ENCODE results near the gene TNIK. TPM values are rescaled to one million over a fixed set of nuclear protein-coding genes. Genes with fewer than 3 reads are reported as not detected.
A peak's percentile ranks its signal among the peaks of the same experiment; 100 is the strongest.

The TNIK gene
- total RNA-seq, 1 donor from 2014 or later: 1.5 TPM

- H3K4me1 Mint-ChIP-seq (ENCODE audit: low read depth, unreplicated experiment): no peaks in the 10 kb centered on the region
- no peak overlapping the region for H3K4me3 Mint-ChIP-seq (ENCODE audit: unreplicated experiment)
- peaks cover 6% of the 10 kb centered on the region for H3K27me3 Mint-ChIP-seq (ENCODE audit: unreplicated experiment)
Observed at GRCh38 chr3:171464462-171464861, 4.3 kb upstream of the TNIK start.

GRCh38 chr3:171462224-171462623 is 2.0 kb upstream of the TNIK start:
- H3K27me3 Mint-ChIP-seq (ENCODE audit: unreplicated experiment): peaks cover 14% of the 10 kb centered on the region
- no peaks in the 10 kb centered on the region for H3K36me3 Mint-ChIP-seq (ENCODE audit: unreplicated experiment)
- H3K4me3 Mint-ChIP-seq (ENCODE audit: unreplicated experiment): no peak overlapping the region
- no peak overlapping the region for H3K27ac Mint-ChIP-seq (ENCODE audit: unreplicated experiment)
- H3K4me1 Mint-ChIP-seq (ENCODE audit: low read depth, unreplicated experiment): peaks cover 11% of the 10 kb centered on the region
- no peaks in the 10 kb centered on the region for H3K9me3 Mint-ChIP-seq (ENCODE audit: unreplicated experiment)
- TF ChIP-seq CTCF (IDR thresholded peaks at IDR 0.05; ENCODE audit: partially characterized antibody, unreplicated experiment): no peak
- no peak for DNase-seq

More at GRCh38 chr3:171464462-171464861, 4.3 kb upstream of the TNIK start:
- no peak for DNase-seq
- no peak for TF ChIP-seq CTCF (IDR thresholded peaks at IDR 0.05; ENCODE audit: partially characterized antibody, unreplicated experiment)
- Mint-ChIP-seq H3K36me3 (ENCODE audit: unreplicated experiment) (no peaks in the 10 kb centered on the region), H3K27ac (ENCODE audit: unreplicated experiment) (no peak overlapping the region), H3K9me3 (ENCODE audit: unreplicated experiment) (no peaks in the 10 kb centered on the region)

GRCh38 chr3:171461525-171461917 is 1.3 kb upstream of the TNIK start:
- H3K36me3 Mint-ChIP-seq (ENCODE audit: unreplicated experiment): no peaks in the 10 kb centered on the region
- DNase-seq: no peak
- H3K27ac Mint-ChIP-seq (ENCODE audit: unreplicated experiment): no peak overlapping the region
- H3K9me3 Mint-ChIP-seq (ENCODE audit: unreplicated experiment): no peaks in the 10 kb centered on the region
- H3K4me1 Mint-ChIP-seq (ENCODE audit: low read depth, unreplicated experiment): peaks cover 11% of the 10 kb centered on the region
- peaks cover 14% of the 10 kb centered on the region for H3K27me3 Mint-ChIP-seq (ENCODE audit: unreplicated experiment)
- peak overlapping the region; percentile 95 for H3K4me3 Mint-ChIP-seq (ENCODE audit: unreplicated experiment)
- no peak for TF ChIP-seq CTCF (IDR thresholded peaks at IDR 0.05; ENCODE audit: partially characterized antibody, unreplicated experiment)

GRCh38 chr3:171460725-171461524 is 720 bp upstream of the TNIK start:
- DNase-seq: peak; percentile 36
- TF ChIP-seq CTCF (IDR thresholded peaks at IDR 0.05; ENCODE audit: partially characterized antibody, unreplicated experiment): peak; percentile 7
- H3K4me3 Mint-ChIP-seq (ENCODE audit: unreplicated experiment): peak overlapping the region; percentile 95
- H3K36me3 Mint-ChIP-seq (ENCODE audit: unreplicated experiment): no peaks in the 10 kb centered on the region
- H3K9me3 Mint-ChIP-seq (ENCODE audit: unreplicated experiment): no peaks in the 10 kb centered on the region
- H3K4me1 Mint-ChIP-seq (ENCODE audit: low read depth, unreplicated experiment): peaks cover 11% of the 10 kb centered on the region
- no peak overlapping the region for H3K27ac Mint-ChIP-seq (ENCODE audit: unreplicated experiment)
- peaks cover 14% of the 10 kb centered on the region for H3K27me3 Mint-ChIP-seq (ENCODE audit: unreplicated experiment)

Measured in glutamatergic neuron (in vitro differentiated cells).